Thyroid gland (tissue), 4 donors: ENCODE measurements around the gene NOTCH3.

Experiments used
- POLR2A ChIP-seq, 2 donors: fragments of 450-650 bp; IDR thresholded peaks; one replicate each; pipeline ENCODE4 v1.6.1; 2017; ENCODE audit warnings: antibody characterized with exemption in 2 of 2, mild to moderate bottlenecking in 2 of 2, moderate library complexity in 1 of 2
- TF ChIP-seq, protein P1 (sequence below), 6 experiments: fragments of 200-600 bp in 3 of 6; fragments of 450-650 bp in 3 of 6; sonication (generic) in 3 of 6; IDR thresholded peaks; one replicate each; pipeline ENCODE4 v1.5.1; 2016 to 2019; ENCODE audit warnings: antibody characterized with exemption in 6 of 6, mild to moderate bottlenecking in 2 of 6, inconsistent platforms in 1 of 6, moderate library complexity in 1 of 6

DNA sequence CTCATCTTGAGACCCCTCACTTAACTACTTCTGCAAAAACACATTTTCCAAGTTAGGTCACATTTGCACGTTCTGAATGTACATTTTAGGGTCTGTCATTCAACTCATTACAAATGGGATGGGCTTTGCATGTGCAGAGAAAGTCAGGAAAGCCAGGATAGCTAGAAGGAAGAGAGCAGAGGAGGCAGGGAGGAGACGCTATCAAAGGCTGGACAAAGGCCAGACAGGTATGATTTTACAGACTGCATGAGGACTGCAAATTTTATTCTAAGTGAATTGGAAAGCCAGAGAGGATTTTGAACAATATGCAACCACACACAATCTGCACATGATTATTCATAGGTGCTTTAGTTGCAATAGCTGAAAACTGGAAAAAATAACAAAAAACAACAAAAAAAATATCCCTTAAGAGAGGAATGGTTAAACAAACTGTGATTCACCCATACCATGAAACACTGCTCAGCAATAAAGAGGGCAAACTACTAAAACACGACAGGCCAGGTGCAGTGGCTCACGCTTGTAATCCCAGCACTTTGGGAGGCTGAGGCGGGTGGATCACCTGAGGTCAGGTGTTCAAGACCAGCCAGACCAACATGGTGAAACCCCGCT is 72.5 kb downstream of the NOTCH3 start:
- TF ChIP-seq, protein P1, sequence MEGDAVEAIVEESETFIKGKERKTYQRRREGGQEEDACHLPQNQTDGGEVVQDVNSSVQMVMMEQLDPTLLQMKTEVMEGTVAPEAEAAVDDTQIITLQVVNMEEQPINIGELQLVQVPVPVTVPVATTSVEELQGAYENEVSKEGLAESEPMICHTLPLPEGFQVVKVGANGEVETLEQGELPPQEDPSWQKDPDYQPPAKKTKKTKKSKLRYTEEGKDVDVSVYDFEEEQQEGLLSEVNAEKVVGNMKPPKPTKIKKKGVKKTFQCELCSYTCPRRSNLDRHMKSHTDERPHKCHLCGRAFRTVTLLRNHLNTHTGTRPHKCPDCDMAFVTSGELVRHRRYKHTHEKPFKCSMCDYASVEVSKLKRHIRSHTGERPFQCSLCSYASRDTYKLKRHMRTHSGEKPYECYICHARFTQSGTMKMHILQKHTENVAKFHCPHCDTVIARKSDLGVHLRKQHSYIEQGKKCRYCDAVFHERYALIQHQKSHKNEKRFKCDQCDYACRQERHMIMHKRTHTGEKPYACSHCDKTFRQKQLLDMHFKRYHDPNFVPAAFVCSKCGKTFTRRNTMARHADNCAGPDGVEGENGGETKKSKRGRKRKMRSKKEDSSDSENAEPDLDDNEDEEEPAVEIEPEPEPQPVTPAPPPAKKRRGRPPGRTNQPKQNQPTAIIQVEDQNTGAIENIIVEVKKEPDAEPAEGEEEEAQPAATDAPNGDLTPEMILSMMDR (IDR thresholded peaks at IDR 0.05) = no peak
- no peak for TF ChIP-seq POLR2A (IDR thresholded peaks at IDR 0.05)
